Heart right ventricle (tissue), 16 donors: ENCODE measurements around the gene TMEM61. TPM values are rescaled to one million over a fixed set of nuclear protein-coding genes. Genes with fewer than 3 reads are reported as not detected.
"Not testable (repeated sequence)": the region's sequence is repeated elsewhere in the genome, so short reads cannot be mapped to it uniquely, and the experiment has no call there.

Experiments used
- ATAC-seq, 8 donors: fragments of 200-7000 bp; cut with Tn5 transposase; one replicate each; pipeline ENCODE4 v1.9.1; 2020; ENCODE audit warnings: mild to moderate bottlenecking in 8 of 8, moderate library complexity in 8 of 8, moderate number of reproducible peaks in 1 of 8
- DNase-seq, 2 donors: peaks; one replicate each; pipeline ENCODE4 v3.0.0-alpha.2; 2020
- H3K27ac ChIP-seq, 10 donors: fragments of 200-600 bp; sonication (generic) in 2 of 10; one replicate each; pipeline versions ENCODE4 v1.5.0 to v1.8.0; 2020 to 2022; ENCODE audit warnings: mild to moderate bottlenecking in 3 of 10
- H3K27me3 ChIP-seq, 7 donors: fragments of 200-600 bp; one replicate each; pipeline ENCODE4 v1.8.0; 2021 to 2022; ENCODE audit warnings: mild to moderate bottlenecking in 2 of 7
- H3K36me3 ChIP-seq, 9 donors: fragments of 200-600 bp; sonication (generic) in 1 of 9; one replicate each; pipeline versions ENCODE4 v1.5.0 to v1.8.0; 2020 to 2022; ENCODE audit warnings: mild to moderate bottlenecking in 2 of 9
- H3K4me1 ChIP-seq, 9 donors: fragments of 200-600 bp; sonication (generic) in 1 of 9; one replicate each; pipeline versions ENCODE4 v1.5.0 to v1.8.0; 2020 to 2022; ENCODE audit warnings: mild to moderate bottlenecking in 4 of 9
- H3K4me3 ChIP-seq, 10 donors: fragments of 200-600 bp; sonication (generic) in 2 of 10; one replicate each; pipeline versions ENCODE4 v1.5.0 to v1.8.0; 2020 to 2022; ENCODE audit warnings: mild to moderate bottlenecking in 7 of 10, moderate library complexity in 2 of 10
- H3K9me3 ChIP-seq, 11 donors: fragments of 200-600 bp in 10 of 11; sonication (generic) in 2 of 11; one replicate each; pipeline versions ENCODE4 v1.5.0 to v1.8.0; 2013 to 2022; ENCODE audit warnings: mild to moderate bottlenecking in 2 of 11, control low read depth in 1 of 11, moderate library complexity in 1 of 11
- WGBS, 2 donors: extraction: QIAGEN DNeasy Blood & Tissue Kit; methylation state at CpG; one replicate each; pipeline ENCODE4 v1.1.7; 2013; ENCODE audit warnings: inconsistent platforms in 1 of 2; 5-methylcytosine and 5-hydroxymethylcytosine counted together
- intact Hi-C, 10 donors: fragments of 100-400 bp; cut with DNase I; formaldehyde crosslinking; loops; one replicate each; pipeline versions ENCODE4 v1.11.1 to v1.14.2; 2022
- polyA plus RNA-seq, 2 donors: library from polyadenylated mRNA; stranded (reverse); fragments of 200-250 nt; gene quantifications; one replicate each; pipeline ENCODE4 v1.2.3, GENCODE V29; 2013
- total RNA-seq, 10 donors: library from RNA; stranded (reverse); fragmentation: NEBNext Ultra II Directional in 3 of 10; extraction: Animal tissue kit (Norgen Biotek cat#: 25700) in 3 of 10; gene quantifications; one replicate each; pipeline versions ENCODE4 v1.2.1 to v1.2.4, GENCODE V29; 2021 to 2023
- TF ChIP-seq, protein P1 (sequence below), 9 donors: fragments of 200-600 bp; sonication (generic) in 2 of 9; IDR thresholded peaks; one replicate each; pipeline versions ENCODE4 v1.5.0 to v1.8.0; 2021 to 2022; ENCODE audit warnings: antibody characterized with exemption in 9 of 9, mild to moderate bottlenecking in 5 of 9, moderate library complexity in 1 of 9
- donor health status: Arrhythmogenic right ventricular cardiomyopathy.
- donor health status: ischemic (EF 13 %, LVEDD 7.1; RV severe dilation, severe dysfunction).
- donor health status: healthy with polysubstance abuse.
- donor health status: DM: no; HTN: yes; CAD: no.
- donor health status: DM: no; HTN: no; CAD: no.
- donor health status: ischemic (EF 25% LVEDD 6.9; RV normal size, moderate dysfunction).
- donor health status: ischemic (EF 25% LVEDD 5.7; RV mildly dilated, moderate dysfunction).
- donor health status: healthy.
- donor health status: DM: yes; HTN: yes; CAD: no.
- donor health status: Ischemic cardiomyopathy.
- donor health status: ischemic (EF 35%, LVEDD 5.7; RV mildly dilated, moderate dysfunction).
- donor health status: nonischemic (EF 11% LVEDD 7.7; RV severe dilation, severe dysfunction).
- donor health status: DM: yes; HTN: yes; CAD: no.
- donor health status: PGD.
- donor health status: ischemic (EF 29% LVEDD 5.4; RV normal size, mild dysfunction).
- donor health status: nonischemic (EF 23%, LVEDD 6.1; RV moderate dilation, normal function).

TMEM61 gene
- total and polyA plus RNA-seq, 12 donors: 0.03 to 0.37 TPM; not detected in 10

- Histone ChIP-seq H3K4me3 (no peak overlapping the region), H3K36me3 (no peaks in the 10 kb centered on the region), H3K4me1 (peaks cover 0 to 8% (median 7%) of the 10 kb centered on the region in 9 donors), H3K27me3 (no peaks in the 10 kb centered on the region), H3K27ac (peak overlapping the region in 1 of 10 donors; percentile 15), H3K9me3 (peaks cover 0 to 15% (median 0%) of the 10 kb centered on the region in 11 donors)
- TF ChIP-seq, protein P1, sequence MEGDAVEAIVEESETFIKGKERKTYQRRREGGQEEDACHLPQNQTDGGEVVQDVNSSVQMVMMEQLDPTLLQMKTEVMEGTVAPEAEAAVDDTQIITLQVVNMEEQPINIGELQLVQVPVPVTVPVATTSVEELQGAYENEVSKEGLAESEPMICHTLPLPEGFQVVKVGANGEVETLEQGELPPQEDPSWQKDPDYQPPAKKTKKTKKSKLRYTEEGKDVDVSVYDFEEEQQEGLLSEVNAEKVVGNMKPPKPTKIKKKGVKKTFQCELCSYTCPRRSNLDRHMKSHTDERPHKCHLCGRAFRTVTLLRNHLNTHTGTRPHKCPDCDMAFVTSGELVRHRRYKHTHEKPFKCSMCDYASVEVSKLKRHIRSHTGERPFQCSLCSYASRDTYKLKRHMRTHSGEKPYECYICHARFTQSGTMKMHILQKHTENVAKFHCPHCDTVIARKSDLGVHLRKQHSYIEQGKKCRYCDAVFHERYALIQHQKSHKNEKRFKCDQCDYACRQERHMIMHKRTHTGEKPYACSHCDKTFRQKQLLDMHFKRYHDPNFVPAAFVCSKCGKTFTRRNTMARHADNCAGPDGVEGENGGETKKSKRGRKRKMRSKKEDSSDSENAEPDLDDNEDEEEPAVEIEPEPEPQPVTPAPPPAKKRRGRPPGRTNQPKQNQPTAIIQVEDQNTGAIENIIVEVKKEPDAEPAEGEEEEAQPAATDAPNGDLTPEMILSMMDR (IDR thresholded peaks at IDR 0.05): no peak
- intact Hi-C loops: no loop called here
- ATAC-seq (no peak), DNase-seq (no peak)
- WGBS, 2 donors: 73 to 80% methylated on average over 1 of the region's 1 CpG
Observed at GRCh38 chr1:54955359-54955758, 25.1 kb upstream of the TMEM61 start.

DNA sequence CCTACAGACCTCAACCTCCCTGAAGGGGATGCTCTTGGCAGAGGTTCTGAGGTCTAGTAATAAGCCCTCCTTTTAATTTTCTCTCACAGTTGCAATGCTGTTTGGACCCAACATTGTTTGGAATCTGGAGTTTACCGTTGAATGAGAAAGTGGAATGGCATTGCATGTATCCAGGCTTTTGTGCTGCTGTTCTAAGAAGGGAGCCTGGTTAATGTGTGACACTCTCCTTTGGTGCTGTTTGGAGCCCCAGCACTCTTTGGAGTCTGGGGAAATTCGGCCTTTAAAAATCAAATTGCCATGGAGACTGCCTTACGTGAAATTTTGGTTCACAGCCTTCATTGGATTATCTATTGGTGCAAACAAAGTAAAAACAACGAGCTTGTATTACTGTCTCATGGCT lies 23.7 kb upstream of the TMEM61 start:
- TF ChIP-seq, protein P1 (IDR thresholded peaks at IDR 0.05): no peak
- ATAC-seq (no peak), DNase-seq (no peak)
- Histone ChIP-seq H3K36me3 (no peaks in the 10 kb centered on the region), H3K27me3 (peaks cover 0 to 5% (median 0%) of the 10 kb centered on the region in 7 donors), H3K27ac (no peak overlapping the region), H3K4me3 (no peak overlapping the region), H3K9me3 (peaks cover 0 to 15% (median 0%) of the 10 kb centered on the region in 11 donors), H3K4me1 (no peaks in the 10 kb centered on the region)
- WGBS, 2 donors: 88 to 90% methylated on average over 4 of the region's 4 CpGs
- intact Hi-C loops: no loop called here

DNA sequence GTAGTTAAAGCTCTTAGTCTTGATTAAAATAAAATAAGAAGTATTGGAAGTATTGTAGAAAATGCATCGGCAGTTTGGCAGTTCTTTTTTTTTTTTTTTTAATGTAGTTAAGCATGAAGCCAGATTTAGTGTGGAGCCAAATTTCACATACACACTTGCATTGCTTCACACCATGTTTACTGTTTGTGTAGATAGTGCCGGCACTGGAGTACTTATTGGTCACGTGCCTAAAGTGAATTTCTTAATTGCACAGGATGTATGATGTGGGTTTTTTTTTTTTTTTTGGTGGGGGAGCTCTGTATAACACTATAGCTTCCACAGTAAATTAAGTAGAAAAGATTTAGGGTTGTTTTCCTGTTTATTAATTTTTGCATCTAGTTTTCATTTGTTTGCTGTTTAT lies 21.2 kb upstream of the TMEM61 start:
- Histone ChIP-seq H3K27me3 (peaks cover 0 to 5% (median 0%) of the 10 kb centered on the region in 7 donors), H3K9me3 (peaks cover 0 to 15% (median 0%) of the 10 kb centered on the region in 11 donors), H3K36me3 (no peaks in the 10 kb centered on the region), H3K4me3 (no peak overlapping the region), H3K27ac (no peak overlapping the region), H3K4me1 (no peaks in the 10 kb centered on the region)
- TF ChIP-seq, protein P1 (IDR thresholded peaks at IDR 0.05): no peak
- 55 to 69% methylated on average over 3 of the region's 3 CpGs for WGBS, 2 donors
- DNase-seq (no peak), ATAC-seq (no peak)
- intact Hi-C loops: no loop called here

DNA sequence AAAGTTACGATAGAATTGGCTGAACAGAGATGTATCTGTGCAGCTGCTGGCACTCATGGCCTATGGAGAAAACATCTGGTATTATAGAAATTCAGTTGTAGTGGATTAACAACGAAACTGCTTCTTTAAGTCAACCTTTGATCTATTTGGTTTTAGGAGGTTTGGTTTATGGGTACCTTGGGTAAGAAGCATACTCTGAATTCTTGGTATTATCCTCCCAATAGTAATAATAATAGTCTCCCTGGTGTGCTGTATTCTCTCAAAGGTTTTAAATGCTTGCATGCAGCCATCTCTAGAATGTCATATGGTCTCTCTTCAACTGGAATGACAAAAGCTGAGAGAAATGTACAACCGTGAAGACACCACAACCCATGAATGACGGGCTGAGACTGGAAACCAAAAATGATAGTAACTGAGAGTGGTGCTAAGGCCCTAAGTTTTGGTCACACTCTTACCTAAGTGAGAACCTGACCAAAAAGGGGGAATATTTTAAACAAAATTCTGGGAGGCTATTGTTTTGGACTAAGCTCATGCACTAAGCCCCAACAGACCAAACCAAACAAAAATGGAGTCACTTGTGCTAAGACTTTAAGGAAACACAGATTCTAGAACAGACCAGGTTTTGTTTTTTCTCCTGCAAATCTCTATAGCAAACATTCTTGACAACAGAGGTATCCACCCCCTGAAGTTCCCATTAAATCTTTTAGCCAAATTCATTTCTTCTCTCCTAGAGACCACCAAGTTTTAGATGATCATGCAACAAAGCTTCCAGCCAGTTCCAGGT lies 17.6 kb upstream of the TMEM61 start:
- no peaks in the 10 kb centered on the region for H3K36me3 ChIP-seq
- H3K9me3 ChIP-seq: peaks cover 0 to 10% (median 0%) of the 10 kb centered on the region in 11 donors
- peaks cover 0 to 10% (median 3%) of the 10 kb centered on the region in 7 donors for H3K27me3 ChIP-seq
- DNase-seq: no peak
- WGBS, 2 donors: 81% methylated on average over 4 of the region's 4 CpGs
- TF ChIP-seq, protein P1 (IDR thresholded peaks at IDR 0.05): no peak
- H3K4me1 ChIP-seq: peaks cover 0 to 23% (median 0%) of the 10 kb centered on the region in 9 donors
- intact Hi-C loops: no loop called here
- no peak overlapping the region for H3K27ac ChIP-seq
- no peak for ATAC-seq
- H3K4me3 ChIP-seq: no peak overlapping the region

- ATAC-seq, H3K9me3 ChIP-seq, H3K4me3 ChIP-seq, H3K27ac ChIP-seq, H3K36me3 ChIP-seq, DNase-seq, intact Hi-C loops: not testable (repeated sequence)
- Histone ChIP-seq H3K4me1 (peaks cover 0 to 23% (median 0%) of the 10 kb centered on the region in 9 donors), H3K27me3 (peaks cover 0 to 10% (median 5%) of the 10 kb centered on the region in 7 donors)
- WGBS, 2 donors: 92 to 93% methylated on average over 5 of the region's 5 CpGs
Observed at GRCh38 chr1:54963829-54964228, 16.6 kb upstream of the TMEM61 start.
